BLaER1 treated with 17β-estradiol and CSF1 and Interleukin-3, amounts not matched to agents 10 nM and 100 nM (cell line): ENCODE measurements around the gene COL18A1.

Experiments
- H3K27ac ChIP-seq, 11 experiments: shearing (Covaris generic); formaldehyde crosslinking; 2 replicates each; pipeline ENCODE4 v1.8.1; 2022
- H3K27me3 ChIP-seq, 11 experiments: shearing (Covaris generic); formaldehyde crosslinking; 2 replicates each; pipeline ENCODE4 v1.8.1; 2022
- H3K36me3 ChIP-seq, 11 experiments: shearing (Covaris generic); formaldehyde crosslinking; 2 replicates each; pipeline ENCODE4 v1.8.1; 2022
- H3K4me1 ChIP-seq, 10 experiments: shearing (Covaris generic); formaldehyde crosslinking; 2 replicates each; pipeline ENCODE4 v1.8.1; 2022
- H3K4me2 ChIP-seq, 11 experiments: shearing (Covaris generic); formaldehyde crosslinking; 2 replicates each; pipeline ENCODE4 v1.8.1; 2022
- H3K4me3 ChIP-seq, 10 experiments: shearing (Covaris generic); formaldehyde crosslinking; 2 replicates each; pipeline ENCODE4 v1.8.1; 2022
- H3K9ac ChIP-seq, 11 experiments: shearing (Covaris generic); formaldehyde crosslinking; 2 replicates each; pipeline ENCODE4 v1.8.1; 2022
- H3K9me3 ChIP-seq, 11 experiments: shearing (Covaris generic); formaldehyde crosslinking; replicated peaks in 1 of 11; 2 replicates each; pipeline ENCODE4 v1.8.1; 2022
- H4K20me1 ChIP-seq, 11 experiments: shearing (Covaris generic); formaldehyde crosslinking; 2 replicates each; pipeline ENCODE4 v1.8.1; 2022
- Cebpa-rat ChIP-seq, 11 experiments: shearing (Covaris generic); IDR thresholded peaks; 2 replicates each; pipeline ENCODE4 v1.8.1; 2022

The COL18A1 gene

GRCh38 chr21:45388011-45388521 is 16.9 kb upstream of the COL18A1 start:
- peaks cover 0 to 9% (median 0%) of the 10 kb centered on the region in 11 experiments; a peak in 5 of 22 replicates for H4K20me1 ChIP-seq
- H3K9ac ChIP-seq, result no peak overlapping the region
- peaks cover 16 to 47% (median 28%) of the 10 kb centered on the region in 11 experiments; a peak in 19 of 22 replicates for H3K27me3 ChIP-seq
- no peak overlapping the region for H3K4me3 ChIP-seq
- no peaks in the 10 kb centered on the region for H3K9me3 ChIP-seq
- TF ChIP-seq Cebpa-rat (IDR thresholded peaks at IDR 0.05), result no peak
- peak overlapping the region in 6 of 11 experiments; percentile 42 to 77 (median 69); a peak in 9 of 22 replicates for H3K4me2 ChIP-seq
- H3K27ac ChIP-seq, result no peak overlapping the region
- peaks cover 0 to 45% (median 31%) of the 10 kb centered on the region in 10 experiments; a peak in 19 of 20 replicates for H3K4me1 ChIP-seq
- no peaks in the 10 kb centered on the region for H3K36me3 ChIP-seq

GRCh38 chr21:45388611-45389296 is 16.2 kb upstream of the COL18A1 start:
- TF ChIP-seq Cebpa-rat (IDR thresholded peaks at IDR 0.05), result no peak
- Histone ChIP-seq H3K36me3 (no peaks in the 10 kb centered on the region), H4K20me1 (peaks cover 0 to 2% (median 0%) of the 10 kb centered on the region in 11 experiments; a peak in 3 of 22 replicates), H3K4me2 (peak overlapping the region in 1 of 11 experiments; percentile 67; a peak in 1 of 22 replicates), H3K27me3 (peaks cover 19 to 46% (median 26%) of the 10 kb centered on the region in 11 experiments; a peak in 19 of 22 replicates), H3K9me3 (no peaks in the 10 kb centered on the region), H3K4me1 (peaks cover 0 to 41% (median 25%) of the 10 kb centered on the region in 10 experiments; a peak in 19 of 20 replicates), H3K4me3 (no peak overlapping the region), H3K27ac (no peak overlapping the region), H3K9ac (no peak overlapping the region)

- Histone ChIP-seq H3K27ac (no peak overlapping the region), H3K4me1 (peaks cover 0 to 35% (median 21%) of the 10 kb centered on the region in 10 experiments; a peak in 19 of 20 replicates), H3K4me3 (no peak overlapping the region), H3K9me3 (no peaks in the 10 kb centered on the region), H3K9ac (no peak overlapping the region), H3K36me3 (no peaks in the 10 kb centered on the region), H3K27me3 (peaks cover 19 to 42% (median 30%) of the 10 kb centered on the region in 11 experiments; a peak in 19 of 22 replicates), H4K20me1 (no peaks in the 10 kb centered on the region; a peak in 3 of 22 replicates), H3K4me2 (no peak overlapping the region)
- TF ChIP-seq Cebpa-rat (IDR thresholded peaks at IDR 0.05), result no peak
These were observed 14.7 kb upstream of the COL18A1 start for GRCh38 chr21:45390121-45390751.

GRCh38 chr21:45390831-45391742 is 13.9 kb upstream of the COL18A1 start:
- no peak overlapping the region for H3K27ac ChIP-seq
- no peaks in the 10 kb centered on the region for H3K36me3 ChIP-seq
- no peak for TF ChIP-seq Cebpa-rat (IDR thresholded peaks at IDR 0.05)
- H3K4me2 ChIP-seq, result no peak overlapping the region
- no peaks in the 10 kb centered on the region; a peak in 3 of 22 replicates for H4K20me1 ChIP-seq
- H3K4me1 ChIP-seq, result peaks cover 0 to 32% (median 24%) of the 10 kb centered on the region in 10 experiments; a peak in 19 of 20 replicates
- H3K4me3 ChIP-seq, result no peak overlapping the region
- H3K9ac ChIP-seq, result no peak overlapping the region
- no peaks in the 10 kb centered on the region for H3K9me3 ChIP-seq
- peaks cover 19 to 42% (median 30%) of the 10 kb centered on the region in 11 experiments; a peak in 19 of 22 replicates for H3K27me3 ChIP-seq

- H3K27ac ChIP-seq, result no peak overlapping the region
- no peak overlapping the region for H3K9ac ChIP-seq
- no peaks in the 10 kb centered on the region for H3K9me3 ChIP-seq
- H3K27me3 ChIP-seq, result peaks cover 19 to 42% (median 30%) of the 10 kb centered on the region in 11 experiments; a peak in 19 of 22 replicates
- H4K20me1 ChIP-seq, result no peaks in the 10 kb centered on the region; a peak in 3 of 22 replicates
- H3K4me1 ChIP-seq, result peaks cover 0 to 29% (median 17%) of the 10 kb centered on the region in 10 experiments; a peak in 19 of 20 replicates
- H3K36me3 ChIP-seq, result no peaks in the 10 kb centered on the region
- TF ChIP-seq Cebpa-rat (IDR thresholded peaks at IDR 0.05), result no peak
- no peak overlapping the region for H3K4me3 ChIP-seq
- H3K4me2 ChIP-seq, result no peak overlapping the region
These were observed 13.0 kb upstream of the COL18A1 start for GRCh38 chr21:45391743-45392572.

- Histone ChIP-seq H3K4me2 (no peak overlapping the region; a peak in 1 of 22 replicates), H3K27me3 (peaks cover 19 to 42% (median 30%) of the 10 kb centered on the region in 11 experiments; a peak in 19 of 22 replicates), H3K4me3 (no peak overlapping the region), H3K9me3 (no peaks in the 10 kb centered on the region), H4K20me1 (no peaks in the 10 kb centered on the region; a peak in 3 of 22 replicates), H3K36me3 (no peaks in the 10 kb centered on the region), H3K4me1 (peaks cover 0 to 23% (median 11%) of the 10 kb centered on the region in 10 experiments; a peak in 15 of 20 replicates), H3K27ac (no peak overlapping the region), H3K9ac (no peak overlapping the region)
- TF ChIP-seq Cebpa-rat (IDR thresholded peaks at IDR 0.05), result no peak
These were observed 12.4 kb upstream of the COL18A1 start for GRCh38 chr21:45392573-45392971.

GRCh38 chr21:45393021-45393420 is 11.9 kb upstream of the COL18A1 start:
- no peaks in the 10 kb centered on the region; a peak in 3 of 22 replicates for H4K20me1 ChIP-seq
- no peak overlapping the region for H3K9ac ChIP-seq
- H3K36me3 ChIP-seq, result no peaks in the 10 kb centered on the region
- no peak overlapping the region for H3K4me3 ChIP-seq
- H3K4me1 ChIP-seq, result peaks cover 0 to 18% (median 7%) of the 10 kb centered on the region in 10 experiments; a peak in 10 of 20 replicates
- no peak for TF ChIP-seq Cebpa-rat (IDR thresholded peaks at IDR 0.05)
- no peak overlapping the region; a peak in 1 of 22 replicates for H3K4me2 ChIP-seq
- no peaks in the 10 kb centered on the region for H3K9me3 ChIP-seq
- peaks cover 19 to 42% (median 30%) of the 10 kb centered on the region in 11 experiments; a peak in 19 of 22 replicates for H3K27me3 ChIP-seq
- no peak overlapping the region for H3K27ac ChIP-seq
